ENCODE measurements around the gene ADARB2.

GRCh38 chr10:1476455-1476803 is 260.9 kb downstream of the ADARB2 start:
- TF ChIP-seq CTCF (IDR thresholded peaks at IDR 0.05), result no peak
- no peak for TF ChIP-seq POLR2AphosphoS5 (IDR thresholded peaks at IDR 0.05)
- no peak for TF ChIP-seq POLR2A (IDR thresholded peaks at IDR 0.05)
